ENCODE data around the gene LYRM4.

The LYRM4 gene

DNA sequence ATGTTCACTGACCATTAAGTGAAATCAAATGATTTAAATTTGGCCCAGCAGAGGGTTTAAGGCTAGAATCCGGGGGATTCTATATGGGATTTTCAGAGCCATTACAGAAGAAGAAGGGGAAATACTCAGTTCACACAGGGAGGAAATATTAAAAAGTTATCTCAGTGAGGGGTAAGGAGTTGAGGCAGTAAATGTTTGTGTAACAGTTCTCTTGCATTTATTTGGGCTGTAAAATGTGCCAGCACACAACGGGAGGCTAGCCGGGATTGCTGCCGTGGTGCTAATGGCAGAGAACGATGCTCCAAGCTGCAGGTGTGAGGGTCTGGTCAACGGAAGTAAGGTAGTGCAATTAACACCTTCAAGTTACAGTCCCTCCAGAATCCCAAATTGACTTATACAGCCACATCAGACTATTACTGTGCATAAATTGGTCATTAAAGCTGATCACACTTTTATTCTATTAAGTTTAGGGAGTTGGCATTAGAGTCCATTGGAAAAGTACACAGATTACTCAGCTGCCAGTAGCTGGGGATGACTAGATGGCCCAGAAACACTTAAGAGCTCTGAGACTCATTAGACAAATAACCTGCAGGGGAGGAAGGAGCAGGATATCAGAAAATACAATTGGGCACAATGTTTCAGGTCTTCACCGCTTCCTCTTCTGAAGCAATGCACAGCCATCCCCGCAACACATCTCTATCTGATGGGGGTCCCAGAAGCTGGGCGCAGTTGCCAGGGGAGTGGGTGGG lies 144.3 kb downstream of the LYRM4 start:
- DNase-seq, result no peak

GRCh38 chr6:5115168-5115567 lies 145.6 kb downstream of the LYRM4 start:
- no peak for DNase-seq

- no peak for DNase-seq
Observed at GRCh38 chr6:5113096-5113495, 147.7 kb downstream of the LYRM4 start.

GRCh38 chr6:5112066-5112799 lies 148.5 kb downstream of the LYRM4 start:
- no peak for DNase-seq

DNA sequence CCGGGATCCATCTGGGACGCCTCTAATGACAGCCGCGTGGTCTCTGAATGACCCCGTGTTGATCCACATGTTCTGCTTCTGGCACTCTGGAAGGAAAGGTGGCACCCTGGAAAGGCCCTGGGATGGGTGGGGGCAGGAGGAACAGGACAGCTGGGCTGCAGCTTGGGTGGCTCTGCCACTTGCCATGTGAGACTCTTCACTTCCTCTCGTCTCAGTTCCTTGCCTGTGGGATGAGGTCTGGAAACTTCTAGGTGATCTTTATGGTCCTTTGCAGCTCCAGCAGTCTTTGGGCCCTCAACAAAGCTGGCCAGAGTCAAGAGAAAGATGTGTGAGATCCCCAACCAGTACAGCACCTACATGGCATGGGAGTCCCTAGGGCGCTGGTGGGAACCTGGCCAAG lies 149.1 kb downstream of the LYRM4 start:
- no peak for DNase-seq

GRCh38 chr6:5110246-5110645 lies 150.5 kb downstream of the LYRM4 start:
- no peak for DNase-seq

GRCh38 chr6:5109436-5109835 lies 151.3 kb downstream of the LYRM4 start:
- DNase-seq, result no peak

GRCh38 chr6:5108536-5109150 lies 152.1 kb downstream of the LYRM4 start:
- DNase-seq, result no peak

DNA sequence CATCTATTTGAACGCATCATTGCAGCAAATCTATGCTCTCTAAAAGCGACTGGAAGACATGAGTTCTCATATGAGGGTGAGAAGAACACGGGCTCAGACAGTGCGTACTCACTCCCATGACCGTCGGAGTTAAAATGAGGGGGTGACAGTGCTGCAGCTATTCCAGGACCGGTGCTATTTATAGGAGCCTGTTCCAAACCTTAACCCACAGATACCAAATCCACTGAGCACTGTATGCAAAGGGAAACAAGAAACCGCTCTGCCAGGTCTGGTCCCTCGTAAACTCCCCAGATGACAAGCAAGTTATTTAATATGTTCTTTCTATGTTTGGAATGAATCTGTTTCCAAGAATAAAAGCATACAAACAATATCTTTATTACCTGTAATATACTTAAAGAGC lies 152.7 kb downstream of the LYRM4 start:
- no peak for DNase-seq

GRCh38 chr6:5107341-5107740 lies 153.4 kb downstream of the LYRM4 start:
- DNase-seq, result no peak

- DNase-seq, result no peak
Observed at GRCh38 chr6:5105146-5105545, 155.6 kb downstream of the LYRM4 start.

GRCh38 chr6:5104667-5105066 lies 156.1 kb downstream of the LYRM4 start:
- no peak for DNase-seq

- DNase-seq, result no peak
Observed at GRCh38 chr6:5103250-5103649, 157.5 kb downstream of the LYRM4 start.

DNA sequence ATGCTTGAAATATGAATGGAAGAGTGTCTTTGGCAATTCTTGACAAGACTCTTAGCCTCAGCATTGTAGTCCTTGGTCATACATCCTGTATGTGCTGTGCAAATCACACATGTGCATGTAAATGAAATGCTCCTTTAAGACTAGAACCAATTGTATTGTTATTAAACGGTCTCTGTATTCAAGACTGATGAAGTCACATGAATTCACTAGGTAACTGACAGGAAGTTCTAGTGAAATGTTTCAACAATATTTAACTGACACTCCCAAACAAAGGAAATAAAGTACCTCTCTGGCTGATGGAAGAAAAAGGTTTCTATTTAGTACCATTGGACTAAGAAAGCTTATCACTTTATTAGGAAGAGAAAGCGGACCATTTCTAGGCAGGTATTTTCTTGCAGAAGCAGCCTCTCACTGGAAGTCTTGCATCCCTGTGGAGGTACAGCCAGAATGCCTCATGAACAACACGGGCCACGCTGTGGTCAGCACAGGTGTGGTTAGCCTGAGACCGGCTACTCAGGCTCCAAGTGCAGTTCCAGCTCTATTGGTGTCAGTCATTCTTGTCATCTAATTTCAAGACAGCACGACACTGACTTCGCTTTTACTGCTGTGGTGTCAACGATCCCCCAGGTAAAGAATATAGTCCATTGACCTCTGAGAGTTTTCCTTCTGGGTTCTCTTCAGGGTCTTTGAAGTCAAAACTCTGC lies 158.3 kb downstream of the LYRM4 start:
- DNase-seq, result no peak

DNA sequence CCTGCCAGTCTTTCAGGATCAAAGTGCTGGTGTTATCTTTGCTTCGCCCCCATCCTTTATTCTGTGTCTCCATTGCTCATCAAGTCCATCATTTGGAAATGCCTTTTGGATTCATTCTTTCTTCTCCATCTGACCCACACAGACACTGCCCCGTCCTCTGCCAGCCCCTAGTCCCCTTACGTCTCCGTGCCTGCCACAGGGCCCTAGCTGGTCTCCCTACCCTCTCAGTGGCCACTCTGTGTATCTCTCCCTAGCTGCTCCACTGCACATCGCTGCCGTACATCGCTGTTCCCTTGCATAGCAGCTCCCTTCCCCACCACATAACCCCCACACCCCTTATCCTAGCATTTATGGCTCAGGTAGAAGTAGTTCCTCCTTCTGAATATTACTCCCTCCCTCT lies 159.9 kb downstream of the LYRM4 start:
- DNase-seq, result no peak

DNA sequence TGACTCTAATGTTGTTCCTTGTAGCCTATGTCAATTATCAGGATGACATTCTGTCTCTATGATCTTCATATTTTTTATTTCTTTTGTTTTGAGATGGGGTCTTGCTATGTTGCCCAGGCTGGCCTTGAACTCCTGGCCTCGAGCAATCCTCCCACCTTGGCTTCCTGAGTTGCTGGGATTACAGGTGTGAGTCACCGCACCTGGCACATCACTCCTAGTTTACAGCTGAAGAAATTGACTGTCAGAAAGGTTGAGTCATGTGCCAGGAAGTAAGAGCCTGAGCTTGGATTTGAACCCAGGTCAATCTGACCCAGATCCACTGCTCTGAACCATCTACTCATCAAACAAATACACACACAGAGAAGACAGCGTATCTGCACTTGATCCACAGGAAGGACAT lies 161.2 kb downstream of the LYRM4 start:
- no peak for DNase-seq

- no peak for DNase-seq
Observed at GRCh38 chr6:5098501-5099270, 162.1 kb downstream of the LYRM4 start.

- DNase-seq, result no peak
Observed at GRCh38 chr6:5096482-5096881, 164.3 kb downstream of the LYRM4 start.

- DNase-seq, result no peak
Observed at GRCh38 chr6:5095236-5095635, 165.5 kb downstream of the LYRM4 start.

DNA sequence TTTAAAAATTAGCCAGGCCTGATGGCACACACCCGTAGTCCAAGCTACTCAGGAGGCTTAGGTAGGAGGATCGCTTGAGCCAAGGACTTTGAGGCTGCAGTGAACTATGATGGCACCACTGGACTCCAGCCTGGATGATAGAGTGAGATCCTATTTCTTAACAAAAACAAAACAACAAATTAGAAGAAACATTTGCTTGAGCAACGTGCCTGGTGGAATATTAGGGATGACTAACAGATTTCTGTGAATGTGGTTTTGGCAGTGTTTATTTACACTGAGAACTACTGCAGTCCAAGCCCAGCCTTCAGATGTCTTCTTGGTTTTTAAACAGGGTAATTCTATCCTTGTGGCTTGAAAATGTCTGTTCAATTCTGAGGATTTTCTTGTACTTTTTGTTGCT lies 166.4 kb downstream of the LYRM4 start:
- DNase-seq, result no peak

GRCh38 chr6:5093231-5094015 lies 167.3 kb downstream of the LYRM4 start:
- DNase-seq, result no peak

Measured in activated T-cell treated with anti-CD3 and anti-CD28 coated beads, Interleukin-2, amount 50 U/mL, for 48 hours (primary cell).